Smooth muscle cell (in vitro differentiated cells): ENCODE results near the gene ARVCF. TPM values are rescaled to one million over a fixed set of nuclear protein-coding genes. Genes with fewer than 3 reads are reported as not detected.

Source experiments
- DNase-seq: peaks from one replicate; lab custom pipeline; 2025; ENCODE audit not compliant: unreplicated experiment; lab: John Stamatoyannopoulos, UW
- H2AFZ ChIP-seq: fragments of 200-600 bp; sonication (generic); 2 replicates; pipeline ENCODE4 v1.6.0; 2016; ENCODE audit warnings: antibody characterized with exemption, low read depth, mild to moderate bottlenecking
- H3F3A ChIP-seq: fragments of 200-600 bp; sonication (generic); 2 replicates; pipeline ENCODE4 v1.6.0; 2017; ENCODE audit warnings: antibody characterized with exemption, low read depth
- H3K27ac ChIP-seq: fragments of 200-600 bp; sonication (generic); 2 replicates; pipeline ENCODE4 v1.5.1; 2016; ENCODE audit warnings: low read depth, mild to moderate bottlenecking
- H3K27me3 ChIP-seq: fragments of 200-600 bp; sonication (generic); 2 replicates; pipeline ENCODE4 v1.6.1; 2016; ENCODE audit warnings: low read depth, mild to moderate bottlenecking
- H3K36me3 ChIP-seq: fragments of 200-600 bp; sonication (generic); 2 replicates; pipeline ENCODE4 v1.5.1; 2016; ENCODE audit warnings: low read depth
- H3K4me1 ChIP-seq: fragments of 200-600 bp; sonication (generic); 2 replicates; pipeline ENCODE4 v1.5.1; 2016; ENCODE audit warnings: low read depth
- H3K4me2 ChIP-seq: fragments of 200-600 bp; sonication (generic); 2 replicates; pipeline ENCODE4 v1.6.0; 2016; ENCODE audit warnings: mild to moderate bottlenecking
- H3K4me3 ChIP-seq: fragments of 200-600 bp; sonication (generic); 2 replicates; pipeline ENCODE4 v1.5.1; 2016; ENCODE audit warnings: mild to moderate bottlenecking
- H3K79me2 ChIP-seq: fragments of 200-600 bp; sonication (generic); 2 replicates; pipeline ENCODE4 v1.6.0; 2016; ENCODE audit warnings: low read depth, mild to moderate bottlenecking
- H3K9ac ChIP-seq: fragments of 200-600 bp; sonication (generic); 2 replicates; pipeline ENCODE4 v1.6.0; 2016; ENCODE audit warnings: low read depth
- H3K9me3 ChIP-seq: fragments of 200-600 bp; sonication (generic); replicated peaks from 2 replicates; pipeline ENCODE4 v1.5.1; 2016; ENCODE audit warnings: low read depth
- H4K20me1 ChIP-seq: fragments of 200-600 bp; sonication (generic); 2 replicates; pipeline ENCODE4 v1.6.0; 2016; ENCODE audit warnings: low read depth
- WGBS: methylation state at CpG from one replicate; pipeline ENCODE4 v1.1.7; 2016; ENCODE audit warnings: low lambda C conversion rate; 5-methylcytosine and 5-hydroxymethylcytosine counted together
- polyA plus RNA-seq: library from polyadenylated mRNA; unstranded; fragments of >200 nt; fragmentation: Nextera tagmentation; extraction: Ambion mirVana; gene quantifications from 2 replicates; pipeline ENCODE4 v1.2.1, GENCODE V29; 2016
- total RNA-seq: library from RNA; depleted of rRNA; stranded (reverse); fragments of >200 nt; gene quantifications from 2 replicates; pipeline ENCODE4 v1.2.3, GENCODE V29; 2014
- TF ChIP-seq, protein P1 (sequence below): fragments of 200-600 bp; sonication (generic); IDR thresholded peaks from 2 replicates; pipeline ENCODE4 v1.5.1; 2017; ENCODE audit warnings: borderline replicate concordance, mild to moderate bottlenecking, antibody characterized with exemption; ENCODE audit not compliant: insufficient read depth, poor library complexity, severe bottlenecking

The ARVCF gene
- total and polyA plus RNA-seq, 2 experiments from 2014 or later: 5.4 to 10.6 TPM

DNA sequence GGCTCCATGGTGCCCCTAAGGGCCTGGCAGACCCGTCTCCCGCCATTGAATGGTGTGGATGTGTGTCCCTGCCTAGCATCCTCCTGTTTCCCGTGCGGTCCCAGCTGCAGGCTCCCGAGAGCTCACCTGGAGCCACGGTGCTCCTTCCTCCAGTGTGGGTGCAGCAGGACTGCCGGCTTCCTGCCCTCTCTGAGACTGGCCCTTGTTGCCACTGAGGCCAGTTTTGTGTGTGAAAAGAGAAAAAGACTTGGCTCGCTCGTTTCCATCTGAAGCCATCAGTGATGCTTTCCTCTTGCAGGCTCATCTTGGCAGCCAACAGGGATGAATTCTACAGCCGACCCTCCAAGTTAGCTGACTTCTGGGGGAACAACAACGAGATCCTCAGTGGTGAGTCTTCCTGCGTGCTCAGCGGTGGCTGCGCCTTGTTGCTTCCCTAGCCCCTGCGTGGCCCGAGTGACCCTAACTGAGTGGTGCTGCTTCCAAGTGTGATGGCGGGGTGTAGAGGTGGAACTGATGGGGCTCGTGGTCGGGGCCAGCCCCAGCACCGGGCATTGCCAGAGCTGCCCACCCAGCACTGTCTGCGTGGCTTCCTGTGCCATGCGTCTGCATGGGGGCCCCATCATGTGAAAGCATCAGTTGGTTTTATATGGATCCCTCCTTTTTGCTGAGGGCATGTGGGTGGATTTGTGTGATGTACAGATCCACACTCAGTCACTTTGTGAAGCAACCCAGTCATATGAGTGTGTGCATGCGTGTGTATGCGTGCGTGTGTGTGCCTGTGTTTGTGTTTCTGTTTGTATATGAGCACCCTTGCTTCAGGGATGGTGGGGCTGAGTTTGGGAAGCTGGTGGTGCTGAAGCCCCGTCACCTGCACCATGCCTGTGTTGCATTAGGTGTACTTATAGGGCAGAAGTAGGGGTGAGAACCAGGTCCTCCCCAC, 26.7 kb upstream of the ARVCF start:
- Histone ChIP-seq H4K20me1 (no peaks in the 10 kb centered on the region), H3K4me3 (no peak overlapping the region), H3K4me1 (no peaks in the 10 kb centered on the region), H3K27ac (no peak overlapping the region), H3K79me2 (no peaks in the 10 kb centered on the region), H2AFZ (no peak overlapping the region), H3K9me3 (no peaks in the 10 kb centered on the region), H3K36me3 (no peaks in the 10 kb centered on the region), H3K27me3 (no peaks in the 10 kb centered on the region), H3K9ac (no peak overlapping the region), H3K4me2 (no peak overlapping the region), H3F3A (no peaks in the 10 kb centered on the region)
- no peak for DNase-seq
- 96% methylated on average over 26 of the region's 26 CpGs for WGBS
- TF ChIP-seq, protein P1, sequence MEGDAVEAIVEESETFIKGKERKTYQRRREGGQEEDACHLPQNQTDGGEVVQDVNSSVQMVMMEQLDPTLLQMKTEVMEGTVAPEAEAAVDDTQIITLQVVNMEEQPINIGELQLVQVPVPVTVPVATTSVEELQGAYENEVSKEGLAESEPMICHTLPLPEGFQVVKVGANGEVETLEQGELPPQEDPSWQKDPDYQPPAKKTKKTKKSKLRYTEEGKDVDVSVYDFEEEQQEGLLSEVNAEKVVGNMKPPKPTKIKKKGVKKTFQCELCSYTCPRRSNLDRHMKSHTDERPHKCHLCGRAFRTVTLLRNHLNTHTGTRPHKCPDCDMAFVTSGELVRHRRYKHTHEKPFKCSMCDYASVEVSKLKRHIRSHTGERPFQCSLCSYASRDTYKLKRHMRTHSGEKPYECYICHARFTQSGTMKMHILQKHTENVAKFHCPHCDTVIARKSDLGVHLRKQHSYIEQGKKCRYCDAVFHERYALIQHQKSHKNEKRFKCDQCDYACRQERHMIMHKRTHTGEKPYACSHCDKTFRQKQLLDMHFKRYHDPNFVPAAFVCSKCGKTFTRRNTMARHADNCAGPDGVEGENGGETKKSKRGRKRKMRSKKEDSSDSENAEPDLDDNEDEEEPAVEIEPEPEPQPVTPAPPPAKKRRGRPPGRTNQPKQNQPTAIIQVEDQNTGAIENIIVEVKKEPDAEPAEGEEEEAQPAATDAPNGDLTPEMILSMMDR: no peak

DNA sequence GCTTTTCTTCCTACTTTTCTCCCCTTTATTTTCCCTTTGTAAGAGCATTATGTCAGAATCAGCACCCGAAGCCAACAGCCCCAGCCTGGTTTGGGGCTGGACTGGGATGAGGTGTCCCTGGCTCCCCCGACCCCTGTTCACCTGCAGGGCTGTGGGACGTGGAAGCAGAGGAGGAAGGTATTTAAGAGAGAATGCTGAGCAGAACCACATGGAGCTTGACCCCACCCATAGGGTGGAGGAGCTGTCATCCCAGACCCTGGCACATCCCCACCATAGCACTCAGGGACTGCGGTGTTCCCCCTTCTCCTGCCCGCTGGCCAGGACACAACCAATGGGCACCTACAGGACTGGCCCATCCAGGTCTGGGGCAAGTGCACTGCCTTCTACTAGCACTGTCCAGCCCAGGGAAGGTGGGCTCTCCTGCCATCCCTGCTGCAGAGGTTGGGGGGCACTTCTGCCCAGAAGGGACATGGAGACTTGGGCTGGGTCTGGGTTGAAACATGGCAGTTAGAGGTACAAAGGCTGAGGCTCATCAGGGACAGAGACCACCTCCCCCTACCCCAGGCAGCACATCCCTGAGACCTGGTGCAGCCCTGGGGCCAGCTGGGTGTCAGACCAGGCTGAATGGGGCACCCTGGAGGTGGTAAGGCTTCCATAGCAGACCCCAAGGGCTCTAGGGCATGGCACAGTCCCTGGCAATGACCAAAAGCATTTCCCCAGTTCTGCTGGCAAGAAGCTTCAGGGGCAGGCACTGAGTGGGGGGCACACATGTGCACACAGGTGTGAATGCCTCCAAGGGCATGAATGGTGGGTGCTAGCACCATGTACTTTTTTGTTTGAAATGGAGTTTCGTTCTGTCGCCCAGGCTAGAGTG, 23.9 kb upstream of the ARVCF start:
- WGBS: 96% methylated on average over 7 of the region's 7 CpGs
- H3K27ac ChIP-seq: no peak overlapping the region
- no peaks in the 10 kb centered on the region for H3K27me3 ChIP-seq
- no peak for DNase-seq
- H3K79me2 ChIP-seq: no peaks in the 10 kb centered on the region
- H3K4me2 ChIP-seq: no peak overlapping the region
- H3K4me3 ChIP-seq: no peak overlapping the region
- H3F3A ChIP-seq: no peaks in the 10 kb centered on the region
- H4K20me1 ChIP-seq: peaks cover 13% of the 10 kb centered on the region
- TF ChIP-seq, protein P1: no peak
- no peak overlapping the region for H3K9ac ChIP-seq
- no peak overlapping the region for H2AFZ ChIP-seq
- H3K4me1 ChIP-seq: no peaks in the 10 kb centered on the region
- no peaks in the 10 kb centered on the region for H3K36me3 ChIP-seq
- no peaks in the 10 kb centered on the region for H3K9me3 ChIP-seq

DNA sequence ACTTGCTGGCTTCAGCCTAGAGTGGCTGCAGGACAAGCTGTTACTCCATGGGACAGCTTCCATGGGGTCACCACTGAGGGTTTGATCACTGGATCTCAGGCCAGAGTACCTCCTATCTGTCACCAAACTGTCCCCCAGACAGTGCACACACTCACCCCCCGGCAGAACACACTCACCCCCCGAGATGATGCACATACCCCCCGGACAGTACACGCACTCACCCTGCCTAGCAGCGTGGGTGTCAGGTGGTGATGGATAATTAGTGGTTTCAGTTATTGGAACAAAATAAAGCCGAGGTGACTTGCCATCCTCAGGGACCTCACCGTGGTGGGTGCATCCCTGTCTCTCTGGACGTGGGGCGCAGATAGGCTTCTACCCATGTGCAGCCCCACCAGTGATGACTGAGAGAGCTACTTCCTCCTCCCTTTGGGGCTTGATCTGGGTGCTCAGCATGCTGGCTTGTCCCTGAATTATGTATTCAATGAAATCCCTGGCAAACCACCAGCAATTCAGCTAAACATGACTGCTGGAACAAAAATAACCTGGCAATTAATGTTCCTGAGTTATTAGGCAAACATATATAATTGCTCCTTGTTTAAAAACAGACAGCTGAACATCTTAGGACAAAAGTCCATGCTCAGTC, 23.2 kb upstream of the ARVCF start:
- Histone ChIP-seq H3F3A (no peaks in the 10 kb centered on the region), H3K9ac (no peak overlapping the region), H3K27ac (no peak overlapping the region), H3K4me3 (no peak overlapping the region), H3K4me1 (no peaks in the 10 kb centered on the region), H4K20me1 (peaks cover 20% of the 10 kb centered on the region), H2AFZ (no peak overlapping the region), H3K27me3 (no peaks in the 10 kb centered on the region), H3K9me3 (no peaks in the 10 kb centered on the region), H3K4me2 (no peak overlapping the region), H3K79me2 (no peaks in the 10 kb centered on the region), H3K36me3 (no peaks in the 10 kb centered on the region)
- no peak for DNase-seq
- 96% methylated on average over 9 of the region's 9 CpGs for WGBS
- TF ChIP-seq, protein P1: no peak
